Activated CD8-positive, alpha-beta memory T cell treated with anti-CD3 and anti-CD28 coated beads for 4 hours (primary cell): ENCODE data around the gene MRTFA.
"Not testable (repeated sequence)": the region's sequence is repeated elsewhere in the genome, so short reads cannot be mapped to it uniquely, and the experiment has no call there.

ENCODE experiments used
- DNase-seq, 2 donors: peaks; one replicate each; pipeline ENCODE4 v3.0.0-alpha.2; 2020; ENCODE audit warnings: low read depth in 2 of 2

MRTFA gene

DNA sequence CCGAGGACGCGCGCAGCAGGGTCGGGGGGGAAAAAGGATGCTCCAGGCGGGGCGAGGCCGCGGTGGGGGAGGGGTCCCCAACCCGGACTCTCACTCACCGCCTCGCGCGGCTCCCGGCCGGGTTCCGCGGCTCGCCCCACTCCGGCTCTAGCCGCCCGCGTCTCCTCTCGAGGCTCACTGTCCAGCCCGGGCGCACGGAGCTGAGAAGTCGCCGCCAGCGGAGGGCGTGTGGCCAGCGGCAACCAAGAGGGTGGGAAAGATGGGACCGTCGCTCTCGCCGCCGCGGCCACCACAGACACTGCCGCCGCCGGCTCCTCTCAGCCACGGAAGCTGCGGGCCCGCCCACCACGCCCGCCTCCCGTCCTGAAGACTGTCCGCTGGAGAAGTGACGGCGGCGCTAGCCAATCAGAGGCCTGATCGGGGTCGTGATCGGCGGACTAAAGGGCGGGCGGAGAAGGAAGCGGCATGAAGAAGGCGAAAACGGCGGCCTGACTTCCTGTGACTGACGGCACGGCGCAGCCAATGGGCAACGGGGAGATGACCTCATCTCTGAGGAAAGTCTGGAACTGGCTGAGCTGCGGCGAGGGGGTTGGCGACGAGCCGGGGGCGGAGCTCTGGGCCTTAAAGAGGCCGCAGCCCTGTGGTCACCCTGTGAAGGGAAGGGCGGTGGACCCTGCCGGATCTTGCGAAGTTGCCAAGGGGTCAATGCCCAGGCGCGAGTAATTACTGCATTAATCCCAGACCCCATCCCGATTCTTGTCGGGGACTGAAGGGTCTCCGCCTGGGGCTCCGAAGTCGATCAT lies at the start of gene MRTFA:
MRTFA (minus strand) TSS at position 340 of the 803 bp plus-strand sequence.
- DNase-seq: peak; percentile 100

DNA sequence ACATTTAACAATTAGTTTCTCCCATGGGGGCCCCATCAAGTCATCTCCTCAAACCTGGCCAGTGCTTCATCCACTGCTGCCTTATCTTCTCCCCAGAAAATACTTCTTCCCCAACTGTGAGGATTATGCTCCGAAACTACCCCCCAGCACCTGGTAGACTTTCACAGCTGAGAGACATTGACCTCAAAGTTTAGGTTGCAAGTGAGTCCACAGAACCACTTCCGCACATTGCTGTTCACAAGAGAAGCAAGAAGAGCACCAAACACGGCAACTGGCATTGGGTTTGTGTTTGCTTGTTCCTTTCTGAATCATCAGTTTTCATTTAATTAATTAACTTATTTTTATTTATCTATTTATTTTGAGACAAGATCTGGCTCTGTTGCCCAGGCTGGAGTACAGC lies 48.9 kb upstream of the MRTFA start:
- no peak for DNase-seq

DNA sequence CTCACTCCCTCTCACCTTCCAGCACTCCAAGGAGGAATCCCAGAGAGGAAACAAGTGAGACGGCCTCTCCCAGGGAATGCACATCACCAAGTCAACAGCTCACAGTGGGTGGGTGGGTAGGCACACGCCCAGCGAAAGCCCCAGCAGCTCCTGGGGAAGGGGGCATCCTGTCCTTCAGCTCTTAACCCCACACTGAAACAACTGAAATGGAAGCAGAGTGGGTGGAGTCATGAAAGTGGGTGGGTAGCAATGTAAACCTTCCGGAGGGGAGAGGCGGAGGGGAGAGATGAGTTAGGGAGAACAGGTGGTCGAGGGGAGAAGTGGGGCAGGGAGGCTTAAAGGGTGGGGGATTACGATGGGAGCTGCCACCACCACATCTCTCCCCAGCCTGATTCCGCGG lies 48.2 kb upstream of the MRTFA start:
- no peak for DNase-seq

DNA sequence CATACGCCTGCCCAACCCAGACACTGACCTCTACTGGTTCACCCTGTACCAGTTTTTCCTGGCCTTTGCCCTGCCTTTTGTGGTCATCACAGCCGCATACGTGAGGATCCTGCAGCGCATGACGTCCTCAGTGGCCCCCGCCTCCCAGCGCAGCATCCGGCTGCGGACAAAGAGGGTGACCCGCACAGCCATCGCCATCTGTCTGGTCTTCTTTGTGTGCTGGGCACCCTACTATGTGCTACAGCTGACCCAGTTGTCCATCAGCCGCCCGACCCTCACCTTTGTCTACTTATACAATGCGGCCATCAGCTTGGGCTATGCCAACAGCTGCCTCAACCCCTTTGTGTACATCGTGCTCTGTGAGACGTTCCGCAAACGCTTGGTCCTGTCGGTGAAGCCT lies 44.9 kb upstream of the MRTFA start:
- DNase-seq: no peak

DNA sequence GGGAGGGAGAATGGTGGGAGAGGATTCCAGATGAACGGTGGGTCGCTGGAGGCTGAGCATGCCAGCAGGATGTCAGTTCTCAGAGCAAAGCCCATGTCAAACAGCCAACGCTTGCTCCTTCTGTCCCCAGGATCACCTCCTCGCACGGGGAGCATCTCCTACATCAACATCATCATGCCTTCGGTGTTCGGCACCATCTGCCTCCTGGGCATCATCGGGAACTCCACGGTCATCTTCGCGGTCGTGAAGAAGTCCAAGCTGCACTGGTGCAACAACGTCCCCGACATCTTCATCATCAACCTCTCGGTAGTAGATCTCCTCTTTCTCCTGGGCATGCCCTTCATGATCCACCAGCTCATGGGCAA lies 44.3 kb upstream of the MRTFA start:
- DNase-seq: no peak

DNA sequence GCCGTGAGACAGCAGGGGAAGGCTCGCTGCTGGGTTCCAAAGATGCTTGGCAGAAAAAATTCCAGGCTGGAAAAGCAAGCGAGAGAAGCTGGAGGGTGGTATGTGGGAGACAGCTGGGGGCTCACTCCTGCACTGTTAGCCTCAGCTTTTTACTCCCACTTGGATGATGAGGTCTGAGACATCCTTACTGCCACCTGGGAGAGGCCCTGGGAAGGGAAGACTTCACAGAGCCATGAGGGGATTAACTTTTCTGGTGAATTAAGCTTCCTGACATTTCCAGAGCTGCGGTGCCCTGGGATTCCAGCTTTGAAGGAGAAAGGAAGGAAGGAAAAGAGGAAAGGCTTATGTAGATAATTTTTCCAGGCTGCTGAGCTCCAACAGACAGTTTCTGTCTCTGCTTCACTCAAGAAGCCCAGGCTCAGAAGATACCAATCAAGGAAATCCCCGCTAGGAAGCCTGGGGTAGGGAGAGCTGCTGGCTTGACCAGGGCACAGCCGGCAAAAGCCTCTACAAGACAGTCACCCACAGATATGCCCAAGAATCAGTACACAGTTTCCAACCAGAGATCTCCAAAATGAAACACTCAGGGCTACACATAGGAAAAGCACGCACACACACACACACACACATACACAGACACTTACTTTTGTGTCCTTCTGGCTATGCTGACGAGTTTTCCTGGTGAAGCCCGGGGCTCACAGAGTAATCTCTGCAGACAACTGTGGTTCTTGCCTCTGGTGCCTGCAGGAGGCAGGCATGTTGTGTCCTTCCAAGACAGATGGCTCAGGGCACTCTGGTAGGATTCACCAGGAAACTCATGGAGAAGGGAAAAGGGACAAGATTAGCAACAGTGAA lies 43.7 kb upstream of the MRTFA start:
- no peak for DNase-seq

DNA sequence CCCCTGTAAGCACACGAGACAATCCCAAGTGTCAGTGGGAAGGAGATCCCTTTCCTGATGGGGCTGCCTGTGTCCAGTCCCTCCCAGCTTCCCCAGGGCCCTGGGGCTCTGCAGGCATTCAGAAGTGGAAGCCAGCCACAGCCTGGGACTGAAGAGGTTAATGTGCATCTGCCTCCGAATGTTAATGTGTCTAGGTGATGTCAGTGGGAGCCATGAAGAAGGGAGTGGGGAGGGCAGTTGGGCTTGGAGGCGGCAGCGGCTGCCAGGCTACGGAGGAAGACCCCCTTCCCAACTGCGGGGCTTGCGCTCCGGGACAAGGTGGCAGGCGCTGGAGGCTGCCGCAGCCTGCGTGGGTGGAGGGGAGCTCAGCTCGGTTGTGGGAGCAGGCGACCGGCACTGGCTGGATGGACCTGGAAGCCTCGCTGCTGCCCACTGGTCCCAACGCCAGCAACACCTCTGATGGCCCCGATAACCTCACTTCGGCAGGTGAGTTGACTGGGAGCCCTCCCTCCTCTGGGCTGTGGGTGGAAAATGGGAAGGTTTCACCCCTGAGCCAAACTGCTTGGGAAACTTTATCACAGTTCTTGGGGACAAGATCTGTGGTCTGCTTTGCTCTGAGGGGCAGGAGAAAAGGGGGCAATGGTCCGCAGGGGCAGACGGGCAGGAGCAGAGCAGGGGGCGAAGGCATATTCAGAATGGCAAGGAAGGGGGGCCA lies 42.9 kb upstream of the MRTFA start, which contains the start of gene MCHR1:
MCHR1 (plus strand) TSS at position 236 of the 715 bp plus-strand sequence; CDS start at position 405, 169 bp downstream.
- DNase-seq: no peak

DNA sequence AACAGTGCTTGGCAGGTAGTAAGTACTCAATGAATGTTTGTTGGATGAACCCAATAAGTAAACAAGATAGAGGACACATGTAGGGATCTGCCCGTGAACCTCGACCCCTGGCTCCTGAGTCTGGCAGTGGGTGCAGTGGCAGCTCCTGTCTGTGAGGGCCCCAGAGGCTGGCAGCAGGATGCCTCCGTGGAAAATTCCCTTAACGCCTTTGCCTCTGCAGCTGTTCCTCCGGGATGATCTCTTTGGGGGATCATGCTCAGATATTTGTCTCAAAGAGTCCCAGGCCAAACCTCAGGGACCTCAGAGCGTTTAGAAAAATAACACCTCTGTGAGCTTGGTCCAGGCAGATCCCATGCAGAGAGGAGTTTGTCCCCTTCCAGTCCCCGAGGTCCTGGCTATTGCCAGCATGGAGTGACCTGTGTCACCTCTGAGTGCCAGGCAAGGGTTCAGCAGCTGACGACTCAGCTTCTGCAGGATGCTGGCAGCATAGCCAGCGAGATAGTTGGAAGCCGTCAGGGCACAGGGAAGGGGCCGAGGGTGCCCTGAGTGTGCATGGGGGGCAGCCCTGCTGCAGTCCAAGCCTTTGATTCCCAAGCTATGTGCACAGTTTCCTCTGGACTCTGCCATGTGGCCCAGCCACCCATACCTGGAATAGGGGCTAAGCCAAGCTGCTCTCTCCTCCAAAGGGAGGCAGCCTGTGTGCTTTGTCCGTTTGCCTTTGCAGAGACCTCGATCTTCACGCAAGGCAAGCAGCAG lies 42.2 kb upstream of the MRTFA start:
- DNase-seq: no peak

DNA sequence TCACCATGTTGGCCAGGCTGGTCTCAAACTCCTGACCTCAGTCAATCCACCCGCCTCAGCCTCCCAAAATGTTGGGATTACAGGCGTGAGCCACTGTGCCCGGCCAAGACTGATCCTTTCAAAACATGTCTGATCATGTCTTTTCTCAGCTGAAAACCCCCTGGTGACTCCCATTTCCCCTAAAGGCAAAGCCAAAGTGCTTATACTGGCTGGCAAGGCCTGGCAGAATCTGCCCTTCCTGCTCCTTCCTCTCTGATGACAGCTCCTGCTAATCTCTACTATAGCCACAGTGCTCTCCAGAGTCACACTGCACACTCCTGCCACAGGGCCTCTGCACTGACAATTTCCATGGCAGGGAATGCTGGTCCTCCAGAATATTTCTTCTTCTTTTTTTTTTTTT lies 40.1 kb upstream of the MRTFA start:
- DNase-seq: no peak

DNA sequence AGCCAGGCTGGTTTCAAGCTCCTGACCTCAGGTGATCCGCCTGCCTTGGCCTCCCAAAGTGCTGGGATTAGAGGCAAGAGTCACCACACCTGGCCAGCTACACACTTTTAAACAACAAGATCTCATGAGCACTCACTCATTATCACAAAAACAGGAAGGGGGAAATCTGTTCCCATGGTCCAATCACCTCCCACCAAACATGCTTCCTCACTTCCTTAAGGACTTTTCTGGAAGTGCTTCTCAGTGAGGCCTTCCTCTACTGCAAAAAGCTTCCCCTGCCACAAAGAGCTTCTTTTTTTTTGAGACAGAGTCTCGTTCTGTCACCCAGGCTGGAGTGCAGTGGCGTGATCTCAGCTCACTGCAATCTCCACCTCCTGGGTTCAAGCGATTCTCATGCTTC lies 39.6 kb upstream of the MRTFA start:
- not testable (repeated sequence) for DNase-seq

DNA sequence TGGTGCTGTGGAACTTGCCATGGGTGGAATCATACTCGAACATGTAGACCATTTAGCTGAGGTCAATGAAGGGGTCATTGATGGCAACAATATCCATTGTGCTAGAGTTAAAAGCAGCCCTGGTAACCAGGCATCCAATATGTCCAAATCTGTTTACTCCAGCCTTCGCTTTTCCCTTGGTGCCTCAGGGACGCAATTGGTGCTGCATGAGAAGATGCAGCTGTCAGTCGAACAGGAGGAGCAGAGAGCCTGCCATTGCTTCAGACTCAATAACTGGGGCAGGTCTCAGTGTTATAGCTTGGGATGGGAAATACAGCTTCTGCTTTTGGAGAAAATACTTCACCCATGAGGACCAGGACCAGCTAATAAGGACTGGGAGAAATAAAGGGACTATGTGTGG lies 37.8 kb upstream of the MRTFA start:
- DNase-seq: no peak

DNA sequence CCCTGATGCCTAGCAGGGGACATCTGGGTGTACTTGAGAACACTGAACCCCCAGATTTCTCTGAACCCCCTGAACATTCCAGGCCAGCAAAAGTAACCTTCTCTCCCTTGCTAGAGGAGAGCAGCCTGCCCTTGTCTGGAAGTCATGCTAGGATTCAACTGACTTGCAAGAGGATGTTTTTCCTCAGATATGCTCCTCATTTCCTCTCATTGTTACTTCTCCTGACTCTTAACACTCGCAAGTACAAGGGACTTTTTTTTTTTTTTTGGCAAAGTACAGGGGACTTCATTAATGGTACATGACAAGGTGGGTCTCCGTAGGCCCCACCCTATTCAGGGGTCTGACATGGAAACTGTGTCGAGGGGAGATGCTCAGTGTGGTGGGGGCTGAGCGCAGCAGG lies 36.5 kb upstream of the MRTFA start:
- no peak for DNase-seq

DNA sequence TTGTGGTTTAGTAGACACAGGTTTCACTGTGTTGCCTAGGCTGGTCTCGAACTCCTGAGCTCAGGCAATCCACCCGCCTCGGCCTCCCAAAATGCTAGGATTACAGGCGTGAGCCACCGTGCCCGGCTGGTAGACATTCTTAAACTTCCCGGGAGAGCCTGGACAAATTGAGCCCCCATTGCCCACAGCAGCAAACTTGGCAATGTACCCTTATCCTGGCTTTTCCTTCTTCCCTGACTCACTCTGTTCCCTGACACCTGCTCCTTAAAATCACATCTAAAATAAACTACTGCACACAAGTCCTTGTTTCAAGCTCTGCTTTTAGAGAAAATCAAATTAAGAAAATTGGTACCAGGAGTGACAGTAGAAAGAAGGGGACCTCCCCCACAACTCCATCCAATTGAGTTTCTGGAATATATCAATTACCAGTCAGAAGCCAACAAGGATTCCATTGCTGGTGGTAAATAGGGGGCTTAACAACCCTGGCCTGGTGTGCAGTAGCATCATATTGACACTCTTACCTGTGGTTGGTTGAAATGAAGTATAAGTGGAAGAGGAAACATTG lies 35.4 kb upstream of the MRTFA start:
- DNase-seq: no peak

DNA sequence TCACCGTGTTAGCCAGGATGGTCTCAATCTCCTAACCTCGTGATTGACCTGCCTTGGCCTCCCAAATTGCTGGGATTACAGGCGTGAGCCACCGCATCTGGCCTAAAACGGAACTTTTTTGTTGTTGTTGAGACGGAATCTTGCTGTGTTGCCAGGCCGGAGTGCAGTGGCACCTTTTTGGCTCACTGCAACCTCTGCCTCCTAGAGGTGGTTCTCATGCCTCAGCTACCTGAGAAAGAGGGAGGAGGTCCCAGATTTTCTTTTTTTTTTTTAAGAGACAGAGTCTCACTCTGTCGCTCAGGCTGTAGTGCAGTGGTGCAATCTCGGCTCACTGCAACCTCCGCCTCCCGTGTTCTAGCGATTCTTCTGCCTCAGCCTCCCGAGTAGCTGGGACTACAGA lies 34.9 kb upstream of the MRTFA start:
- no peak for DNase-seq

DNA sequence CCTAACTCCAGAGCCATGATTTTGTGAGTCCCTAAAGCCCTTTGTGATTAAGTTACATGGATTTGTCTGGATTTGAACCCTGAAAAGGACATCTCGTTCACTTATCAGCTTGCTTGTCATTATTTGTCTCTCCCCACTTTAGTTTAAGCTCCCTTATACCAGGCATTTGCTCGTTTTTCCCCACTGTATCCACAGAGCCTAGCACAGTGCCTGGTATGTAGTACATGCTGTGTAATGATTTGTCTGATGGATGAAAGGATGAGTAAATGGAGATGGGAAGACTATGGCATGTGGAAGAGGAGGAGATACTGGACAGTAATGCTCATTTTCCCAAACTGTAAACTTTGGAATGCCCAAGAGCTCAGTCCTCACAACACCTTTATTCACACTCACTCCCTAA lies 33.5 kb upstream of the MRTFA start:
- no peak for DNase-seq

DNA sequence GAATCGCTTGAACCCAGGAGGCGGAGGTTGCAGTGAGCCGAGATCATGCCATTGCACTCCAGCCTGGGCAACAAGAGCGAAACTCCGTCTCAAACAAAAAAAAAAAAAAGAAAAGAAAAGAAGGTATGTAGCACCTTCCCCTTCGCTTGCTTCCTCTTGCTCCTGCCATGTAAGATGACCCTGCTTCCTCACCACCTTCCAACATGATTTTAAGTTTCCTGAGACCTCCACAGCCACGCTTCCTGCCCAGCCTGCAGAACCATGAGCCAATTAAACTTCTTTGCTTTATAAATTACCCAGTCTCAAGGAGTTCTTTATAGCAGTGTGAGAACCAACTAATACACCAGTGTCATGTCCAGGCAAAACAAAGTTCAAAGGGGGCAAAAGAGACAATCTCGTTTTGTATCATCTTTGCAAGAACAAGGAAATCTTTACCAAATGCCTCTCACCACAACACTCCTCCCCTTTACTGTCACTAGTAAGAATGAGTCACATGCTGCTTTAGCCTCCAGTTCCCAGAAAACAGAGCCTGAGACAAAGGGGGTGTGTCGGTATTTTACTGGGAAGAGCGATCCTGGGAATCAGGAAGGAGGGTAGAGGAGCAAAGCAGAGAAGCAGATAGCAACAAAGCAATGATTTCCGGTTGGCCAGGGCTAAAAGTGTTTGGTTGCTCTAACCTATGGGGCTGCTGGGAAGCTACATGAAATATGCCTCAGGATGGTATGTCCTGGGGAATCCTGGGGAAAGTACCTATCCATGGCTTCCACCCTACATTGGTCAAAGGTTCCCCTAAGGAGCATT lies 32.3 kb upstream of the MRTFA start:
- no peak for DNase-seq

DNA sequence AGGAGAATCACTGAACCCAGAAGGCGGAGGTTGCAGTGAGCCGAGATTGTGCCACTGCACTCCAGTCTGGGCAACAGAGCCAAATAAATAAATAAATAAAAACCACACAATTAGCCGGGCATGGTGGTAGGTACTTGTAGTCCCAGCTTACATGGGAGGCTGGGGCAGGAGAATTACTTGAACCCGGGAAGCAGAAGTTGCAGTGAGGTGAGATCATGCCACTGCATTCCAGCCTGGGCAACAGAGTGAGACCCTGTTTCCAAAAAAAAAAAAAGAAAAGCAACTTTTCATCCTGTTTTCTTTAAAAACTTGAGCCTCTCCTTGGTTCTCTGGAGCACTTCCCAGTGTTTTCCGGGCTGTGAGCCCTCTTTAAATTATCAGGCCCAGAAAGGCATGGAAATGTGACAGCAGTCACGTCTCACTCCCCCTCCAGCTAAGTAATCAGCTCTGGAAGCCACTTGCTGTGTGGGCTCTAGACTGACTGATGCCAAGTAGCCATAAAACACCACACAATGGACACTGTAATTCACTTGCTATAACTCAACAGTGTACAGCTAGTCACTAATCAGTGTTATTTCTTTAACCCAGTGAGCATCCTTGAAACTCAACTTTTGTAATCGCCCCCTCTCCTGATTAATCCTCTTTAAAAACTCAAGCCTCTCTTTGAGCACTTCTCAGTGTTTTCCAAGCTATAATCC lies 29.8 kb upstream of the MRTFA start:
- DNase-seq: no peak

DNA sequence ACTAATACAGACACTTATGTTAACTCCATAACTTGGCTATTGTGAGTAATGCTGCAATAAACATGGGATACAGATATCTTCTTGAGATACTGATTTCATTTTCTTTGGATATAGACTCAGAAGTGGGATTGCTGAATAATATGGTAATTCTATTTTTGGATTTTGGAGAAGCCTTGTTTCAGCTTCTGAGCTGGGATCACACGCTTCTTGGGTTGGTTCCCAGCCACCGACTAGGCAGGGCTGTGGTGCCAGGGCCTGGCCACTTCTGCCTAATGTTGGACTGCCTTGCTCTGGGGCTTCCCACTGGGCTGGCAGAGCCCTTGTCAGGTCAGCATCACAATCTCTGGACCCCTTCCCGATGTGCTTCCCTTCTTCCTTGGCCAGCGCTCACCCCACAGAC lies 28.8 kb upstream of the MRTFA start:
- DNase-seq: no peak

DNA sequence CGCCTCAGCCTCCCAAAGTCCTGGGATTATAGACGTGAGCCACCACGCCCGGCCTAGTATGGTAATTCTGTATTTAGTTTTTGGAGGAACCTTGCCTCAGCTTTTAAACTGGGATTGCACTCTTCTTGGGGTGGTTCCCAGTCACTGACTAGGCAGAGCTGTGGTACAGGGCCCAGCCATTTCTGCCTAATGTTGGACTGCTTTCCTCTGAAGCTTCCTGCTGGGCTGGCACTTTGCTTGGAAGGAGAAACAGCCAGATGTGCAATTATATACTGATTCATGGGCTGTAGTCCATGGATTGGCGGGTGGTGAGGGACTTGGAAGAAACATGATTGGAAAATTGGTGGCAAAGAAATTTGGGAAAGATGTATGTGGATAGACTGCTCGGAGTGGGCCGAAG lies 25.2 kb upstream of the MRTFA start:
- no peak for DNase-seq

DNA sequence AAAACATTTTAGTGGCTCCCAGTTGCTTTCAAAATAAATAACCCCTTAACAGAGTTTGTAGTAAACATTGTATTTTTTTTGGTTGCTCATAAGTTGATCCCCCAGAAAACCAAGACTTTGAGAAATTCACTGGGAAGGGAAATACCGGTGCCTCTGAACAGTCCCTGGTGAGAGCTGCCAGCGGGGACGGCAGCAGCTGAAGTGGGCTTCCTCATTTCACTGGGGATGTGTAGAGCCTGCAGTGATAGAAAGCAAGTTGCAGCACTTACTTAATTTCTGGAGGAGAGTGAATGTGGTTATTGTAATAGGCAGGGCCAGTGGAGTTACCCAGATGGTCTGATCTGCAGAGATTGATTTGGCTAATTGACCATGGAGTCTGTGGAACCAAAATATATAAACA lies 24.2 kb upstream of the MRTFA start:
- no peak for DNase-seq
